H1 (cell line): ENCODE measurements around the gene UBA6. TPM values are rescaled to one million over a fixed set of nuclear protein-coding genes. Genes with fewer than 3 reads are reported as not detected.

Source experiments
- BACH1 ChIP-seq: IDR thresholded peaks from 2 replicates; pipeline ENCODE4 v1.6.1; 2012; ENCODE audit warnings: low read length, improper control_type of control experiment
- BRCA1 ChIP-seq: IDR thresholded peaks from 2 replicates; pipeline ENCODE4 v1.6.1; 2012; ENCODE audit warnings: low read depth, low read length, improper control_type of control experiment
- CTCF ChIP-seq, 3 experiments: IDR thresholded peaks; 1 replicate in 2 of 3; 2 replicates in 1 of 3; pipeline versions ENCODE4 v1.5.1 to v1.6.1; 2011; ENCODE audit warnings: low read length in 3 of 3, mild to moderate bottlenecking in 3 of 3, inconsistent platforms in 2 of 3, low read depth in 1 of 3, moderate library complexity in 1 of 3; ENCODE audit not compliant: insufficient read depth in 1 of 3; ENCODE audit errors: control extremely low read depth in 1 of 3
- EP300 ChIP-seq, 2 experiments: IDR thresholded peaks; 1 replicate in 1 of 2; 2 replicates in 1 of 2; pipeline ENCODE4 v1.6.1; 2011 to 2012; ENCODE audit warnings: low read depth in 2 of 2, low read length in 2 of 2, mild to moderate bottlenecking in 2 of 2, borderline replicate concordance in 1 of 2, inconsistent platforms in 1 of 2, moderate library complexity in 1 of 2
- EZH2 ChIP-seq: fragments of 200-600 bp; sonication (generic); IDR thresholded peaks from 2 replicates; pipeline ENCODE4 v1.7.1; 2012; ENCODE audit warnings: low read depth, mild to moderate bottlenecking, moderate library complexity, low read length, inconsistent platforms; ENCODE audit not compliant: severe bottlenecking
- HDAC2 ChIP-seq, 2 experiments: fragments of 300-600 bp in 1 of 2; sonication (generic) in 1 of 2; IDR thresholded peaks; 2 replicates each; pipeline ENCODE4 v1.6.1; 2011 to 2012; ENCODE audit warnings: low read depth in 2 of 2, low read length in 2 of 2, mild to moderate bottlenecking in 2 of 2, moderate library complexity in 2 of 2, borderline replicate concordance in 1 of 2, inconsistent platforms in 1 of 2
- KDM1A ChIP-seq: fragments of 200-600, 300-600 bp; sonication (generic); IDR thresholded peaks from 2 replicates; pipeline ENCODE4 v1.7.1; 2016; ENCODE audit warnings: mild to moderate bottlenecking, low read length, borderline replicate concordance
- KDM4A ChIP-seq: IDR thresholded peaks from one replicate; pipeline ENCODE4 v1.7.1; 2012; ENCODE audit warnings: low read depth, mild to moderate bottlenecking, moderate library complexity, low read length, inconsistent platforms; ENCODE audit not compliant: severe bottlenecking
- MAX ChIP-seq: IDR thresholded peaks from 2 replicates; pipeline ENCODE4 v1.6.1; 2012; ENCODE audit warnings: inconsistent platforms
- NANOG ChIP-seq: IDR thresholded peaks from 2 replicates; pipeline ENCODE4 v1.6.1; 2011; ENCODE audit warnings: low read length, low read depth, mild to moderate bottlenecking, inconsistent platforms; ENCODE audit not compliant: insufficient read depth, poor library complexity, severe bottlenecking
- POLR2A ChIP-seq, 2 experiments: IDR thresholded peaks; 1 replicate in 1 of 2; 2 replicates in 1 of 2; pipeline ENCODE4 v1.6.1; 2011; ENCODE audit warnings: low read depth in 2 of 2, low read length in 2 of 2, mild to moderate bottlenecking in 2 of 2; ENCODE audit errors: control extremely low read depth in 1 of 2
- POLR2AphosphoS5 ChIP-seq: IDR thresholded peaks from 2 replicates; pipeline ENCODE4 v1.6.1; 2011; ENCODE audit warnings: low read depth, low read length
- POU5F1 ChIP-seq: IDR thresholded peaks from 2 replicates; pipeline ENCODE4 v1.6.1; 2011; ENCODE audit warnings: low read depth, mild to moderate bottlenecking, low read length, moderate library complexity
- RBBP5 ChIP-seq: IDR thresholded peaks from 2 replicates; pipeline ENCODE4 v1.7.1; 2012; ENCODE audit warnings: low read depth, mild to moderate bottlenecking, inconsistent platforms, low read length, moderate library complexity, borderline replicate concordance
- SIRT6 ChIP-seq: IDR thresholded peaks from one replicate; pipeline ENCODE4 v1.7.1; 2012; ENCODE audit warnings: low read length, inconsistent platforms
- TAF1 ChIP-seq: IDR thresholded peaks from 2 replicates; pipeline ENCODE4 v1.6.1; 2011; ENCODE audit warnings: mild to moderate bottlenecking, low read depth, low read length
- TAF7 ChIP-seq: optimal IDR thresholded peaks from 2 replicates; pipeline ENCODE3; 2011; ENCODE audit warnings: low read depth, mild to moderate bottlenecking, inconsistent platforms, low read length, moderate library complexity, borderline replicate concordance
- TBP ChIP-seq: IDR thresholded peaks from 2 replicates; pipeline ENCODE4 v1.6.1; 2011; ENCODE audit warnings: low read depth, low read length, improper control_type of control experiment
- TCF12 ChIP-seq: IDR thresholded peaks from 2 replicates; pipeline ENCODE4 v1.6.1; 2011; ENCODE audit warnings: low read depth, mild to moderate bottlenecking, low read length
- YY1 ChIP-seq: IDR thresholded peaks from 2 replicates; pipeline ENCODE4 v1.6.1; 2011; ENCODE audit warnings: low read depth, mild to moderate bottlenecking, low read length
- ZNF274 ChIP-seq: IDR thresholded peaks from 2 replicates; pipeline ENCODE4 v1.7.0; 2012; ENCODE audit warnings: low read length, borderline replicate concordance; ENCODE audit errors: extremely low read depth
- polyA plus RNA-seq, 7 experiments: library from polyadenylated mRNA; depleted of rRNA in 3 of 7; stranded (reverse) in 5 of 7; unstranded in 2 of 7; fragments of >200 nt in 5 of 7; fragments of 200-250 nt in 2 of 7; gene quantifications; 1 replicate in 5 of 7; 2 replicates in 1 of 7; 4 replicates in 1 of 7; pipeline versions ENCODE4 v1.2.1 to v1.2.3, GENCODE V29; 2011 to 2013; ENCODE audit warnings: missing spikeins in 2 of 7, mixed read lengths in 2 of 7
- total RNA-seq: library from RNA; stranded (reverse); fragmentation: NEBNext Ultra II Directional; extraction: Animal tissue kit (Norgen Biotek cat#: 25700); gene quantifications from 2 replicates; pipeline ENCODE4 v1.2.1, GENCODE V29; 2021

The UBA6 gene
- total and polyA plus RNA-seq, 2 of the 8 experiments (the other 6 are each of a cell fraction or from before 2014, with no cell fraction given): 17.4 to 74.3 TPM

GRCh38 chr4:67700738-67701516, at the start of gene UBA6 (continued):
- no peak for TF ChIP-seq SIRT6
- TF ChIP-seq BACH1: peak; percentile 43; the same call in 1 of the 2 replicates
- TF ChIP-seq NANOG: no peak
- no peak for TF ChIP-seq KDM1A
- peak; percentile 78; the same call in 1 of the 2 replicates for TF ChIP-seq TAF1
- TF ChIP-seq POU5F1: no peak
- TF ChIP-seq YY1: peak; percentile 39; the same call in 1 of the 2 replicates
- TF ChIP-seq TCF12: 0 out of 2 replicates have a peak, but pooled peaks have one; percentile 46
- TF ChIP-seq POLR2AphosphoS5: peak; percentile 70
- no peak for TF ChIP-seq ZNF274
- no peak for TF ChIP-seq BRCA1
- peak; percentile 61 for TF ChIP-seq KDM4A
- TF ChIP-seq EP300 (IDR thresholded peaks at IDR 0.05; ENCODE audit: borderline replicate concordance in 1 of 2, low read depth in 2 of 2, low read length in 2 of 2): peak in 1 of 2 experiments; percentile 44; a peak in 1 of 3 replicates
- peak; percentile 48 to 62 (median 61) for TF ChIP-seq CTCF (IDR thresholded peaks at IDR 0.05; ENCODE audit: control extremely low read depth in 1 of 3, insufficient read depth in 1 of 3, low read depth in 1 of 3, low read length in 3 of 3)
- TF ChIP-seq EZH2: no peak
- TF ChIP-seq TAF7: peak; percentile 87
- 0 out of 4 replicates have a peak, but pooled peaks of 1 of the 2 experiments have one; percentile 70 for TF ChIP-seq HDAC2 (IDR thresholded peaks at IDR 0.05; ENCODE audit: borderline replicate concordance in 1 of 2, low read depth in 2 of 2, low read length in 2 of 2)
- peak; percentile 57; the same call in 1 of the 2 replicates for TF ChIP-seq TBP
- peak; percentile 95 for TF ChIP-seq MAX
- peak; percentile 13 to 82; a peak in 2 of 3 replicates for TF ChIP-seq POLR2A (IDR thresholded peaks at IDR 0.05; ENCODE audit: control extremely low read depth in 1 of 2, low read depth in 2 of 2, low read length in 2 of 2)
- TF ChIP-seq RBBP5: peak; percentile 58
